Endometrium (tissue), 2 donors: Measurements from ENCODE around the gene FUT8.

Source experiments
- FAIRE-seq: peaks from 2 replicates; lab custom pipeline; 2012; peaks lifted over from hg19 to GRCh38; lab: Jason Lieb, UNC
- donor health status: control.
- donor health status: control.

The FUT8 gene

GRCh38 chr14:65412032-65412846 is at the start of gene FUT8:
Gene FUT8 (plus strand): TSS chr14:65412730. CDS start chr14:65561564, 148,834 bp downstream.
- no peak for FAIRE-seq

DNA sequence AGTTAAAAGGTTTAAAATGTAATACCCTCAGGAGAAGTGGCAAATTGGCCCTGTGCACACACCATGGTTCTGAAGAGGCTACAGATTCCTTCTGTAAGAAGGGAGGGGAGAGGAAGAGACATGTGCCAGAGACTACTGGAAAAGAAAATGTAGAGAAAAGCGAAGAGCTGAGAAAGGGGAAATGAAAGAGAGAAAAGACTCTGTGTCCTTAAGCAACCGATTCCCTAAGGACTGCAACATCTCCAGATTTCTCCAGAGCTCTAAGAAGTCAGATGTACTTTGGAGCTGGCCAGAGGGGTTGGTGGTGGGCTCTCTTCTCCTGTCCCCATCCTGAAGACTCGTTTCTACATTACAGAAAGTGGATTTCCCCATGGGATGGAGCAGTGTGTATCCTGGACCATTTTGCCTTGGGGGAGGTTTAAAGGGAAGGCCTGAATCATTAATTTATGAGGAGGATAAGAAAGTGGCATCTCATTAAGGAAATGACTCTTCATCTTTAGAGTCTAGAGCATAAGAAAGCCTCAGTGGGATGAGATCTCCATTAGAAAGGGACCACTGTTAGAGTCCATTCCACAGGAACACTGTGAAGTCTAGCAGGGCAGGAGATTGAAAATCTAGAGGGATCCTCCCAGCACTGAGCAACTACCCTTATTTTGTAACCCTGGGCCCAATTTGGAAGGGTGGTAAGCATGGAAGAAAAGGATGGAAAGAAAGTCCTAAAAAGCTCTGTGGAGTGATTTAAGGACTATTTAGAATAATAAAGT is 45.5 kb upstream of the FUT8 start:
- FAIRE-seq = no peak

- FAIRE-seq = no peak
Observed at GRCh38 chr14:65369560-65369959, 43.0 kb upstream of the FUT8 start.

DNA sequence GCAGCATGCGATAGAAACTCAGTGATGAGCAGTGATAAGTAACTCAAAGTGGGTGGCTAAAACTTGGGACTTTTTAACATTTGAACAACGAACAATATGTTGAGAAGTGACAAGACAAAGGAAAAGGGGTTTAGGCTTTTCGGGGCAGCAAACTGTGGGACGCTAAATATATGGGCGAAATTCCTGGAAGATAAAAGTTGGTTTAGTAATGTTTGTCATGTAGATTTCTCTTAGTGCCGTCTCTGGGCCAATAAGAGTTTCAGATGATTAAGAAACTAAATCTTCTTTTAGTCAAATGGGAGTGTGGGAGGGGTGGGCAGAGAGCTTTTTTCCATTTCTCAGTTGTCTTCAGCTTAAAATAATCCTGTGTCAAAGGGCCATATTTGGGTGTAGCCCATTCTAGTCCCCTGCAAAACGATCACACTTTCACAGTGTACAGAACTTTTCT is 41.7 kb upstream of the FUT8 start:
- FAIRE-seq = no peak

DNA sequence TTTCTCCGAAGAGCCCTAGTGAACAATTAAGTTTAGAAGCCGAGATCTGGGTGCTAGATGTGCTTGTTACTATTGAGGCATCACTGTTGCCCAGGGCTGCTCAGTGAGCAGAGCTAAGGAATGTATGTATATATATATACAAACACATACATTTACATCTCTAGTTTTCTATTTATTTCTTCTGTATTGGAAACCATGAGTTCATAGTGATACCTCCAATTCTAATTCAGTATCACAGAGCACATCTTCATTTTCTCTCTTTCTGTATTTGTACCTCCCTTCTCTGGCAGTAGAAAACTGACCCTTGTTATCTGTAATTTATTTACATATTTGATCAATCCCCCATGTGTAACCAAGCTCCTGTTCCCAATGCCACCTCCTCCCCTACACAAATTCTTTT is 40.7 kb upstream of the FUT8 start:
- no peak for FAIRE-seq

GRCh38 chr14:65373016-65373670 is 39.4 kb upstream of the FUT8 start:
- no peak for FAIRE-seq

GRCh38 chr14:65373671-65374039 is 38.9 kb upstream of the FUT8 start:
- FAIRE-seq = no peak

DNA sequence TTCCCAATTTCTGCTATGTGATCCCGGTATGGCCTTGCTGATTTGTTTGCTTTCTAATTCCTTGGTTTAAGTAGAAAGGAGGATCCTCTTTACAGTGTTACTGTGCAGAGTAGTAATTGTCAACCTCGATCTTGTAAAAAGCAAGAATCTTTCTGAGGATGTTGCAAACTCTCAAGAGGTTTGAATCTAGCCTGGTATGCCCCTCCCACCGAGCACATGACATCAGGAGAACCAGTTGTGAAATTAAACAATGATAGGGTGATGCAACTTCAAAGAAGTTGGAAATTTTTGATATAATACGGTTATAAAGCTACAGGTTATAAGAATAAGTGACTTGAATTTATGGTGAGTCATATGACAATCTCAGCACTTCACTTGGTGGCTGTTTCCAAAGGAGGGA is 35.0 kb upstream of the FUT8 start:
- FAIRE-seq = no peak

- FAIRE-seq = no peak
Observed at GRCh38 chr14:65382586-65382985, 29.9 kb upstream of the FUT8 start.

DNA sequence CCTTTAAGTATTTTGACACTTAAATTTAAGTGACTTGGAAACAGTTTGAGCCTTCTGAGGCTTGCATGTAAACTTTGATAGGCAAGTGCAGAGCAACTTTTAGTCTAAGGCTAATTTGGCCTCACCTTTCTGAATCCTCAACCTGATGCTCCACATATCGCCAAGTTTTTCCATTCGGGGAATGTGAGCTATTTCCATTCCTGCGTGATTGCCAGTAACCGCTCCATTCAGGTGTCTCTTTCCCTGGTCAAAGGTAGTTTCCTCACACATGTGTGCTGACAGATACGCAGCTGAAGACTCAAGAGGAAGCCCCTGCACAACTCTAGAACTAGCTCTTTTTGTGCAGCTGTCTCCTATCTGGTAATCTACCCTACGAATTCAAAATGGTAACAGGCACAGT is 25.4 kb upstream of the FUT8 start:
- FAIRE-seq = no peak

GRCh38 chr14:65387628-65388027 is 24.9 kb upstream of the FUT8 start:
- FAIRE-seq = no peak

DNA sequence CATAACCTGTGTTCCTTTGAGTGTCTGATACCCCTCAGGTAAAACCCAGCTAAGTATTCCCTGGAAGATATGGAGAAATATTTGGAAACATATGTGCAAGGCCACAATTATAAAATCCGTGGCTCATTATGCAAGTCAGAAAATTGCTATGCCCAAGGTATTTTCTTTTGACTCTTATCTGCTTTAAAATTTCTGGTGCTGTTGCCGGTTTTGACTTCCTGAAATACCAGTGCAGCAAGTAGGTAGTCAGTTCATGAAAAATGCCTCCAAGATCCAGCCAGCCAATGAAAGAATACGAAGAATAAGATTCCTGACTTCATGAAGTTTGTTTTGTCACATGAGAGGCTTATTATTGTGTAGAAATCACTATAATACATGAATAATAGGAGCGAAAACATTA is 20.2 kb upstream of the FUT8 start:
- no peak for FAIRE-seq

GRCh38 chr14:65396082-65396910 is 16.2 kb upstream of the FUT8 start:
- no peak for FAIRE-seq

DNA sequence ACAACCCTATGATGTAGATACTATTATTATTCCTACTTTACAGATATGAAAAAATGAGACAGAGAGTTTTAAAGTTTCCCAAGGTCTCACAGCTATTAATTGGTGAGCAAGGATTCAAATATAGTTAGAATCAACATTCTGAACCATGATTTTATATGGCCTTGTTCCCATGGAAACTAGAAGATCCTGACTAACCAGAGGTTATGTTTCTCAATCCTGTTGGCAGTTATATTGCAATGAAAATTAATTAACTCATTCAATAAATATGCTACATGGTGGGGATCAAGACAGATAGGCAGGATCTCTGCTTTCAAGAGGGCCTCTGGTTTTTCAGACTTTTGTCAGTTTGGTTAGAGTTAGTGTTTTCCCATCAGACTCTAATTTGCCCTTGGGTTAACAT is 9.3 kb upstream of the FUT8 start:
- no peak for FAIRE-seq

GRCh38 chr14:65408113-65408512 is 4.4 kb upstream of the FUT8 start:
- no peak for FAIRE-seq

DNA sequence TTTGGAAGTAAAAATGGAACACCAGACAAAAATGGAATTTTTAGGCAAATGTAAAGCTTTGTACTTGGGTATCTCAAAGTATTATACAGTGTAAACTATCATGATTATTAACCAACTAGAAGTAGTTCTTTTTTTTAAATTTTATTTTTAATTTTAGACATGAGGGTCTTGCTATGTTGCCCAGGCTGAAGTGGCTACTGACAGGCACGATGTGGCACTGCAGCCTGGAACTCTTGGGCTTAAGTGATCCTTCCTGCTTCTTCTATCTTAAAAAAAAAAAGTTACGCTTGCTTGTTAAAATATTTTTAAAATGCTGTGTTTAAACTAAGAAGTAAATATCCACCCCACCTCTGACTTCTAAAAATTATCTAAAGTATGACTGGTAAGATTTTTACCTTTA is 1.9 kb upstream of the FUT8 start:
- no peak for FAIRE-seq

- peak; percentile 88 for FAIRE-seq
Observed at GRCh38 chr14:65411656-65412031, 886 bp upstream of the FUT8 start.

- FAIRE-seq = no peak
Observed at GRCh38 chr14:65412856-65413738, 567 bp downstream of the FUT8 start.

DNA sequence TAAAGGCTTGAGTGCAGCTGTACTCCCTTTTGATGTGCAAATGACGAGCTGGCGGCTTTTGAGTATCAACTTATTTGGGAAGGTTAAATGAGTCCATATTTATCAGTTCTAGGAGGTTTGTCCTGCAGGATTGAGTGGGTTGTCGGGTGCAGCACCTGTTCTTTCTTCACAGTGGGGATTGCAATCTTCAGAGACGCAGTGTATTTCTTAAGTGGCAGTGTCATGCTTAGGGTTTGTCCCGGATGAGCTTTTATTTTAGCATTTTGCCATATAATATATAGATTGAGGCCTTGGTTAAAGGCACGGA is 1.2 kb downstream of the FUT8 start:
- no peak for FAIRE-seq

GRCh38 chr14:65414961-65415589 is 2.5 kb downstream of the FUT8 start:
- FAIRE-seq = peak; percentile 82

GRCh38 chr14:65415613-65416012 is 3.1 kb downstream of the FUT8 start:
- FAIRE-seq = no peak
